ENCODE results near the gene SPATA19.

DNA sequence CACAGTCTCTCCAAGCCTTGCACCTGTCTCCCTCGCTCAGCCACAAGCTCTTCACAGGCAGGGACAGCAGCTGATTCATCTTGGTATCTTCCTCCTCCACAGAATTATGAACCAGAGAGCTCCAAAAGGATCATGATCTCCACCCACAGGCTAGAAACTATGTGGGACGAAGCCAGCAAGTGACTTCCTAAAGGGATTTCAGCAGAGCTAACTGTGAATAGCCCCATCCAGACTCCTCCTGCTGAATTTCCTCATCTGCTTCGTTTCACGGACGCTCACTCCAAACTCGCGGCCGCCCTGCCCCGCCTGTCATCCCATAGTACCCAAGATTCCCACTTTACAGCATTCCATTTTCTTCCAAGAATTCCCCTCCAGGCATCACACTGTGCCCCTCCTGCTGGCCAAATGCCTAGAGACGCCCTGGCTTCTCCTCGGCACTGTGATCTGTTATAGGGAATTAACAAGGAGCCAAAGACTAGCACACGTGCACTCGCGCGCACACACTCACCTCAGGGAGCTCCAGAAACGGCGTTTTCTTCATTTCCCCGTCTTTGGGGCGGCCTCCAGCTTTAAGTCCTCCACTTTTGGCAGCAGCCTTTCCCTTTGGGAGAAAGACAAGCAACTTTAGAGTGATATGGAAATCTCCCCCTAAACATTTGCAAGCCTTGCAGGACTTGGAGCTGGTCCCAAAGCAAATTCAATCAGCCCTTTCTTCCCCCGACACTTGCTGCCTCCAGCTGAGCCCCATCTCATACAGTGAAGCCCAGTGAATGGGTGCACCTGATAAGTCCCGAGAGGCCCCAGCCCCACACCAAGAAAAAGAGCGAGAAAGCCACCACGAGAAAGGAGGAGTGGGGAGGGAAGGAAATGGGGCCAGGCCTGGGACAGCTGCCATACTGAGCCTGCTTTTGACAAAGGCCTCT lies 35.5 kb downstream of the SPATA19 start:
- TF ChIP-seq CTCF (IDR thresholded peaks at IDR 0.05 in 4 of 5, conservative IDR thresholded peaks at IDR 0.05 in 1 of 5) (no peak), POLR2A (IDR thresholded peaks at IDR 0.05) (no peak)
